MCF 10A (cell line): ENCODE data around the gene SKIC2. TPM values are rescaled to one million over a fixed set of nuclear protein-coding genes. Genes with fewer than 3 reads are reported as not detected.

Source experiments
- BruUV-seq: library from RNA; stranded (reverse); fragments of 400-500 nt; replicated peaks from 2 replicates; lab custom pipeline; 2021; lab: Mats Ljungman, UMichigan
- CTCF ChIA-PET: fragments of 300-600 bp; sonication (Branson Sonifier 250); formaldehyde crosslinking; extraction: SDS; loops from one replicate; lab custom pipeline; 2021; ENCODE audit warnings: antibody characterized with exemption, inconsistent platforms; lab: Yijun Ruan, JAX
- POLR2A ChIA-PET: fragments of 300-600, 350-650 bp; sonication (Branson Sonifier 250); formaldehyde crosslinking; extraction: SDS; loops from one replicate; lab custom pipeline; 2020; ENCODE audit warnings: antibody characterized with exemption, inconsistent platforms; lab: Yijun Ruan, JAX
- DNase-seq: peaks from one replicate; pipeline ENCODE4 v3.0.0-alpha.2; 2018; ENCODE audit not compliant: unreplicated experiment
- H3K27ac Mint-ChIP-seq: one replicate; pipeline ENCODE4 v1.8.0; 2022; ENCODE audit warnings: mild to moderate bottlenecking, low read depth, mixed read lengths; ENCODE audit not compliant: unreplicated experiment
- H3K27me3 Mint-ChIP-seq: one replicate; pipeline ENCODE4 v1.8.0; 2022; ENCODE audit warnings: mixed read lengths; ENCODE audit not compliant: insufficient read depth, unreplicated experiment
- H3K36me3 Mint-ChIP-seq: one replicate; pipeline ENCODE4 v1.8.0; 2022; ENCODE audit warnings: mild to moderate bottlenecking, moderate library complexity, mixed read lengths; ENCODE audit not compliant: insufficient read depth, unreplicated experiment
- H3K4me1 Mint-ChIP-seq: one replicate; pipeline ENCODE4 v1.8.0; 2022; ENCODE audit warnings: mixed read lengths; ENCODE audit not compliant: insufficient read depth, unreplicated experiment
- H3K4me3 Mint-ChIP-seq: one replicate; pipeline ENCODE4 v1.8.0; 2022; ENCODE audit warnings: mild to moderate bottlenecking, moderate library complexity, mixed read lengths; ENCODE audit not compliant: unreplicated experiment
- H3K9me3 Mint-ChIP-seq: one replicate; pipeline ENCODE4 v1.8.0; 2022; ENCODE audit warnings: mixed read lengths; ENCODE audit not compliant: unreplicated experiment
- intact Hi-C: fragments of 100-400 bp; cut with micrococcal nuclease; formaldehyde crosslinking; loops from 2 replicates; pipeline ENCODE4 v1.14.1; 2022
- total RNA-seq: library from RNA; stranded (reverse); gene quantifications from 2 replicates; pipeline ENCODE4 v1.2.3, GENCODE V29; 2022
- TF ChIP-seq, protein P1 (sequence below): fragments of 200-600 bp; IDR thresholded peaks from one replicate; pipeline ENCODE4 v1.8.0; 2022; ENCODE audit warnings: antibody characterized with exemption, mild to moderate bottlenecking; ENCODE audit not compliant: unreplicated experiment

Gene SKIC2
- total RNA-seq, 1 experiment from 2014 or later: 53.1 TPM

GRCh38 chr6:31922942-31923341 is 36.0 kb upstream of the SKIC2 start:
- no TSS peak for BruUV-seq
- H3K27me3 Mint-ChIP-seq: no peaks in the 10 kb centered on the region

DNA sequence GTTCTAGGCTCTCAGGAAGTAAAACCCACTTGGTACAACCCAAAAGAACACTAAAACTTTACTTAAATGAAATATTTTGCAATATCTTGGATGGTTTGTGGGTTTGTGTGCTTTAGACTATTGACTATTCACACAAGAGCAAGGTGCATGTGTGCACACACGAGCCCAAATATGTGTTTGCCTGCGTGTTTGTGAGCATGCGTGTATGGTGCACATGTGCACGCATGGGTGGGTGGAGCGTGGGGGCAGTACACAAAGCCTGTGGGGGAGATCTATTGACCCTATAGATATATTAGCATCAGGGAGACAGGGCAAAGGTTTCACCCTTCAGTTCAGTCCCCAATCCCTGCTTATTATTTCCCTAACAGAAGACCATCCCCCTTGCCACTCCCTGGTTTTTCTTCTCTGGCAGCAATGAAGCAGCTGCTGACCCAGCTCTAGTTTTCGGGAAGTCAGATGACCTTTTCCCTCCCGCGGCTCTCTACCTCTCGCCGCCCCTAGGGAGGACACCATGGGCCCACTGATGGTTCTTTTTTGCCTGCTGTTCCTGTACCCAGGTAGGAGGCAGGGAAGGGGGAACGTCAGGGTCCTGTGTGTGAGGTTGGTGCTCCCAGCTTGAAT is 31.6 kb upstream of the SKIC2 start, which contains the start of gene C2:
Gene C2, plus strand, starts transcription at position 476 of the 621 bp plus-strand sequence. Its CDS starts 36 bp downstream, at position 512.
- Mint-ChIP-seq H3K36me3 (no peaks in the 10 kb centered on the region), H3K9me3 (no peaks in the 10 kb centered on the region), H3K27ac (no peak within 1 kb of the TSS), H3K4me3 (no peak within 1 kb of the TSS), H3K4me1 (no peaks in the 10 kb centered on the region), H3K27me3 (no peaks in the 10 kb centered on the region)
- no peak for DNase-seq
- BruUV-seq: no TSS peak
- TF ChIP-seq, protein P1, sequence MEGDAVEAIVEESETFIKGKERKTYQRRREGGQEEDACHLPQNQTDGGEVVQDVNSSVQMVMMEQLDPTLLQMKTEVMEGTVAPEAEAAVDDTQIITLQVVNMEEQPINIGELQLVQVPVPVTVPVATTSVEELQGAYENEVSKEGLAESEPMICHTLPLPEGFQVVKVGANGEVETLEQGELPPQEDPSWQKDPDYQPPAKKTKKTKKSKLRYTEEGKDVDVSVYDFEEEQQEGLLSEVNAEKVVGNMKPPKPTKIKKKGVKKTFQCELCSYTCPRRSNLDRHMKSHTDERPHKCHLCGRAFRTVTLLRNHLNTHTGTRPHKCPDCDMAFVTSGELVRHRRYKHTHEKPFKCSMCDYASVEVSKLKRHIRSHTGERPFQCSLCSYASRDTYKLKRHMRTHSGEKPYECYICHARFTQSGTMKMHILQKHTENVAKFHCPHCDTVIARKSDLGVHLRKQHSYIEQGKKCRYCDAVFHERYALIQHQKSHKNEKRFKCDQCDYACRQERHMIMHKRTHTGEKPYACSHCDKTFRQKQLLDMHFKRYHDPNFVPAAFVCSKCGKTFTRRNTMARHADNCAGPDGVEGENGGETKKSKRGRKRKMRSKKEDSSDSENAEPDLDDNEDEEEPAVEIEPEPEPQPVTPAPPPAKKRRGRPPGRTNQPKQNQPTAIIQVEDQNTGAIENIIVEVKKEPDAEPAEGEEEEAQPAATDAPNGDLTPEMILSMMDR: no peak
- ChIA-PET CTCF (interaction anchor here (1.1 kb wide), 1 partner anchor 25 kb away, joined by 4 read pairs; no protein-coding TSS in a partner anchor), POLR2A (interaction anchor here (0.6 kb wide), 1 partner anchor 1585 kb away, joined by 3 read pairs; no protein-coding TSS in a partner anchor)
- intact Hi-C loops: no loop called here

More at GRCh38 chr6:31922942-31923341, 36.0 kb upstream of the SKIC2 start:
- intact Hi-C loops: no loop called here
- TF ChIP-seq, protein P1: no peak
- no peak overlapping the region for H3K27ac Mint-ChIP-seq
- CTCF ChIA-PET: interaction anchor here (0.5 to 2.3 kb wide), 3 partner anchors 13 to 50 kb away, joined by 4 to 18 read pairs (median 5); no protein-coding TSS in a partner anchor
- no peaks in the 10 kb centered on the region for H3K9me3 Mint-ChIP-seq
- no peaks in the 10 kb centered on the region for H3K36me3 Mint-ChIP-seq
- H3K4me3 Mint-ChIP-seq: no peak overlapping the region
- POLR2A ChIA-PET: interaction anchor here (0.7 to 0.9 kb wide), 2 partner anchors 49 to 86 kb away, joined by 3 read pairs; partner anchors contain the start of gene DXO
- H3K4me1 Mint-ChIP-seq: peaks cover 6% of the 10 kb centered on the region
- DNase-seq: peak; percentile 40

- H3K9me3 Mint-ChIP-seq: no peaks in the 10 kb centered on the region
- CTCF ChIA-PET: interaction anchor here (1.1 kb wide), 1 partner anchor 24 kb away, joined by 4 read pairs; no protein-coding TSS in a partner anchor
- no peaks in the 10 kb centered on the region for H3K27me3 Mint-ChIP-seq
- no peak for DNase-seq
- H3K27ac Mint-ChIP-seq: no peak overlapping the region
- POLR2A ChIA-PET: interaction anchor here (0.6 kb wide), 2 partner anchors 9 to 1586 kb away, joined by 3 to 5 read pairs; no protein-coding TSS in a partner anchor
- TF ChIP-seq, protein P1: no peak
- no peaks in the 10 kb centered on the region for H3K36me3 Mint-ChIP-seq
- BruUV-seq: no TSS peak
- no peaks in the 10 kb centered on the region for H3K4me1 Mint-ChIP-seq
- no peak overlapping the region for H3K4me3 Mint-ChIP-seq
- intact Hi-C loops: no loop called here
These were observed 30.9 kb upstream of the SKIC2 start for GRCh38 chr6:31927863-31928671.

DNA sequence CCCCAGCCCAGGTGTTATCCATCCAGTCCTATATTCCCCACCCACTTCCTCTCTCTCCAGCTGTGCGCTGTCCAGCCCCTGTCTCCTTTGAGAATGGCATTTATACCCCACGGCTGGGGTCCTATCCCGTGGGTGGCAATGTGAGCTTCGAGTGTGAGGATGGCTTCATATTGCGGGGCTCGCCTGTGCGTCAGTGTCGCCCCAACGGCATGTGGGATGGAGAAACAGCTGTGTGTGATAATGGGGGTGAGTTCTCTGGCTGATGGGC is 30.4 kb upstream of the SKIC2 start:
- Mint-ChIP-seq H3K9me3 (no peaks in the 10 kb centered on the region), H3K36me3 (no peaks in the 10 kb centered on the region), H3K27ac (no peak overlapping the region), H3K27me3 (no peaks in the 10 kb centered on the region), H3K4me1 (no peaks in the 10 kb centered on the region), H3K4me3 (no peak overlapping the region)
- ChIA-PET CTCF (no interaction called here), POLR2A (interaction anchor here (0.6 to 0.7 kb wide), 2 partner anchors 10 to 22 kb away, joined by 3 to 5 read pairs; no protein-coding TSS in a partner anchor)
- TF ChIP-seq, protein P1: no peak
- BruUV-seq: no TSS peak
- DNase-seq: no peak
- intact Hi-C loops: no loop called here
